ENCODE data around the gene DNAJC13.
A peak's percentile ranks its signal among the peaks of the same experiment; 100 is the strongest.

Gene DNAJC13, protein sequence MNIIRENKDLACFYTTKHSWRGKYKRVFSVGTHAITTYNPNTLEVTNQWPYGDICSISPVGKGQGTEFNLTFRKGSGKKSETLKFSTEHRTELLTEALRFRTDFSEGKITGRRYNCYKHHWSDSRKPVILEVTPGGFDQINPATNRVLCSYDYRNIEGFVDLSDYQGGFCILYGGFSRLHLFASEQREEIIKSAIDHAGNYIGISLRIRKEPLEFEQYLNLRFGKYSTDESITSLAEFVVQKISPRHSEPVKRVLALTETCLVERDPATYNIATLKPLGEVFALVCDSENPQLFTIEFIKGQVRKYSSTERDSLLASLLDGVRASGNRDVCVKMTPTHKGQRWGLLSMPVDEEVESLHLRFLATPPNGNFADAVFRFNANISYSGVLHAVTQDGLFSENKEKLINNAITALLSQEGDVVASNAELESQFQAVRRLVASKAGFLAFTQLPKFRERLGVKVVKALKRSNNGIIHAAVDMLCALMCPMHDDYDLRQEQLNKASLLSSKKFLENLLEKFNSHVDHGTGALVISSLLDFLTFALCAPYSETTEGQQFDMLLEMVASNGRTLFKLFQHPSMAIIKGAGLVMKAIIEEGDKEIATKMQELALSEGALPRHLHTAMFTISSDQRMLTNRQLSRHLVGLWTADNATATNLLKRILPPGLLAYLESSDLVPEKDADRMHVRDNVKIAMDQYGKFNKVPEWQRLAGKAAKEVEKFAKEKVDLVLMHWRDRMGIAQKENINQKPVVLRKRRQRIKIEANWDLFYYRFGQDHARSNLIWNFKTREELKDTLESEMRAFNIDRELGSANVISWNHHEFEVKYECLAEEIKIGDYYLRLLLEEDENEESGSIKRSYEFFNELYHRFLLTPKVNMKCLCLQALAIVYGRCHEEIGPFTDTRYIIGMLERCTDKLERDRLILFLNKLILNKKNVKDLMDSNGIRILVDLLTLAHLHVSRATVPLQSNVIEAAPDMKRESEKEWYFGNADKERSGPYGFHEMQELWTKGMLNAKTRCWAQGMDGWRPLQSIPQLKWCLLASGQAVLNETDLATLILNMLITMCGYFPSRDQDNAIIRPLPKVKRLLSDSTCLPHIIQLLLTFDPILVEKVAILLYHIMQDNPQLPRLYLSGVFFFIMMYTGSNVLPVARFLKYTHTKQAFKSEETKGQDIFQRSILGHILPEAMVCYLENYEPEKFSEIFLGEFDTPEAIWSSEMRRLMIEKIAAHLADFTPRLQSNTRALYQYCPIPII (N-terminal part only)

DNA sequence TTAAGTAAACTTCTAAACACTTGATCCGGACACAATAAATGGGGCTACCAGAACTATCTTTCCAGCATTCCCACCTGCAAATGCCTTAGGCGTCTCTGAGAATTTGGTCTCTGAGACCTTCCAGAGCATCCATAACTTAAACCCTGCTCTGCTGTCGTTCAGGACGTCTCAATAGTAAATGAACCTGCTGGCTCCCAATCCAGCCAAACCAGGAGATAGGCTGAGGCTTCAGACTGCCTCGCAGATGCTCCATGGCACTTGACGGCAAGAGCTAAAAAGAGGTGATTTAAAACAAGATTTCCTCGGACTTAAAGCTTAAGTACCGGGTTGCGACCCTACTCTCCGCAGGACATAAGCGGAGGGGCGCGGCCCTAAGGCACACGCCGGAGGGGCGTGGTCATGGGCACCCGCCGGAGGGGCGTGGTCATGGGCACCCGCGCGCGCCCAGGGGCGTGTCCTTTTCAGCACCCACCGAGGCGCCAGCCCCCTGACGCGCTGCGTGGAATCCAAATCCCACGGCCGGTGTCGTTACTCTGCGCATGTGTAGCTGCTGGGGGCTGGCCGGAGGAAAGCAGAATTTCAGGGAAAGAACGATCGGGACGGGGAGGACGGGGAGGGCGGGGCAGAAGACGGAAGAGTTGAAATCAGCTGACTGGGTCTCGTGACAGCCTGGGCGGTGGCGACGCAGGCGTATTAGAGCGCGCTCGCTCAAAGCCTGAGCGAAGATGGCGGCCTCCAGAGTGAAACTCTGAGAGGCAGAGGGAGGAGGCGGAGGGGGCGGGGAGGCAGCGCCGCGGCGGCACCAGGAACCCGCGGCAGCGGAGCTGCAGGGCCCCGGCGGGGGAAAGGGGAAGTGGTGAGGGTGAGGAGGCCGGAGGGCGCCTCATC is at the start of gene DNAJC13:
Gene DNAJC13, plus strand, starts transcription at position 696 of the 888 bp plus-strand sequence. CDS start 17,049 bp downstream, outside the sequence.
- H3K36me3 ChIP-seq (ENCODE audit: insufficient read depth, low read length), result peaks cover 7% of the 10 kb centered on the region; the same call in 1 of the 2 replicates
- no peaks in the 10 kb centered on the region for H3K27me3 ChIP-seq (ENCODE audit: insufficient read depth, low read length)
- H3K9ac ChIP-seq (ENCODE audit: low read length), result peak within 1 kb of the TSS; percentile 92
- H3K9me2 ChIP-seq (ENCODE audit: low read depth, low read length), result no peaks in the 10 kb centered on the region
- H2AFZ ChIP-seq (ENCODE audit: low read length), result peak within 1 kb of the TSS; percentile 84
- TF ChIP-seq, protein P1, sequence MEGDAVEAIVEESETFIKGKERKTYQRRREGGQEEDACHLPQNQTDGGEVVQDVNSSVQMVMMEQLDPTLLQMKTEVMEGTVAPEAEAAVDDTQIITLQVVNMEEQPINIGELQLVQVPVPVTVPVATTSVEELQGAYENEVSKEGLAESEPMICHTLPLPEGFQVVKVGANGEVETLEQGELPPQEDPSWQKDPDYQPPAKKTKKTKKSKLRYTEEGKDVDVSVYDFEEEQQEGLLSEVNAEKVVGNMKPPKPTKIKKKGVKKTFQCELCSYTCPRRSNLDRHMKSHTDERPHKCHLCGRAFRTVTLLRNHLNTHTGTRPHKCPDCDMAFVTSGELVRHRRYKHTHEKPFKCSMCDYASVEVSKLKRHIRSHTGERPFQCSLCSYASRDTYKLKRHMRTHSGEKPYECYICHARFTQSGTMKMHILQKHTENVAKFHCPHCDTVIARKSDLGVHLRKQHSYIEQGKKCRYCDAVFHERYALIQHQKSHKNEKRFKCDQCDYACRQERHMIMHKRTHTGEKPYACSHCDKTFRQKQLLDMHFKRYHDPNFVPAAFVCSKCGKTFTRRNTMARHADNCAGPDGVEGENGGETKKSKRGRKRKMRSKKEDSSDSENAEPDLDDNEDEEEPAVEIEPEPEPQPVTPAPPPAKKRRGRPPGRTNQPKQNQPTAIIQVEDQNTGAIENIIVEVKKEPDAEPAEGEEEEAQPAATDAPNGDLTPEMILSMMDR (IDR thresholded peaks at IDR 0.05; ENCODE audit: low read length), result no peak
- TF ChIP-seq EZH2 (IDR thresholded peaks at IDR 0.05; ENCODE audit: borderline replicate concordance, low read length), result no peak
- H3F3A ChIP-seq (ENCODE audit: insufficient read depth, low read length), result no peaks in the 10 kb centered on the region
- no peaks in the 10 kb centered on the region for H4K20me1 ChIP-seq (ENCODE audit: insufficient read depth, low read length)
- H3K4me1 ChIP-seq (ENCODE audit: insufficient read depth, low read length, severe bottlenecking), result peaks cover 31% of the 10 kb centered on the region
- H3K4me2 ChIP-seq (ENCODE audit: low read length), result peak within 1 kb of the TSS; percentile 93
- H3K27ac ChIP-seq (ENCODE audit: low read depth, low read length, poor library complexity, severe bottlenecking), result peak within 1 kb of the TSS; percentile 51
- H3K9me3 ChIP-seq (ENCODE audit: low read length), result no peaks in the 10 kb centered on the region
- H3K79me2 ChIP-seq (ENCODE audit: insufficient read depth, low read length), result peaks cover 41% of the 10 kb centered on the region
- peak within 1 kb of the TSS; percentile 90 for H3K4me3 ChIP-seq (ENCODE audit: low read depth, low read length, poor library complexity, severe bottlenecking)

DNA sequence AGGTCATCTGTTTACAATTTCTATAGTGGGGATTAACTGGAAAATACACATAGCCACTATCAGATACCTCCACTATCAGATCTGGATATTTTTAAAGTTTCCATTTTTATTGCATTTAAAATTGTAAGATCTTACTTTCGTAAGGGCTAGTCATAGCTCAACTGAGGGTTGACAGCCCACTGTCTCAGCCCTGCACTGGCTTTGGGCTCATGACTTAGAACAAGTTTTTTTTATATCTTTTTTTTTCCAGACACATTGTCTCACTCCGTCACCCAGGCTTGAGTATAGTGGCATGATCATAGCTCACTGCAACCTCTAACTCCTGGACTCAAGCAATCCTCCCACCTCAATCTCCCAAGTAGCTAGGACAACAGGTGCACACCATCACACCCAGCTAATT is 48.8 kb upstream of the DNAJC13 start:
- Histone ChIP-seq H3F3A (ENCODE audit: insufficient read depth, low read length) (no peaks in the 10 kb centered on the region), H3K36me3 (ENCODE audit: insufficient read depth, low read length) (no peaks in the 10 kb centered on the region)
- TF ChIP-seq EZH2 (IDR thresholded peaks at IDR 0.05; ENCODE audit: borderline replicate concordance, low read length), result no peak
- TF ChIP-seq, protein P1 (IDR thresholded peaks at IDR 0.05; ENCODE audit: low read length), result no peak

More for the DNA sequence above, 48.8 kb upstream of the DNAJC13 start:
- Histone ChIP-seq H2AFZ (ENCODE audit: low read length) (no peak overlapping the region), H3K4me2 (ENCODE audit: low read length) (no peak overlapping the region), H3K9ac (ENCODE audit: low read length) (no peak overlapping the region), H3K27me3 (ENCODE audit: insufficient read depth, low read length) (no peaks in the 10 kb centered on the region), H3K4me3 (ENCODE audit: low read depth, low read length, poor library complexity, severe bottlenecking) (no peak overlapping the region), H4K20me1 (ENCODE audit: insufficient read depth, low read length) (no peaks in the 10 kb centered on the region), H3K9me2 (ENCODE audit: low read depth, low read length) (no peaks in the 10 kb centered on the region), H3K79me2 (ENCODE audit: insufficient read depth, low read length) (no peaks in the 10 kb centered on the region), H3K27ac (ENCODE audit: low read depth, low read length, poor library complexity, severe bottlenecking) (no peak overlapping the region), H3K9me3 (ENCODE audit: low read length) (no peaks in the 10 kb centered on the region), H3K4me1 (ENCODE audit: insufficient read depth, low read length, severe bottlenecking) (no peaks in the 10 kb centered on the region)
